T47D (cell line): ENCODE measurements around the gene RTL10.

Experiments
- DNase-seq, 2 experiments: peaks; one replicate each; pipeline versions ENCODE4 v3.0.0 to v3.0.0-alpha.2; 2011 to 2012; ENCODE audit warnings: low read depth in 1 of 2, low spot score in 1 of 2
- JUND ChIP-seq: IDR thresholded peaks from 2 replicates; pipeline ENCODE4 v1.6.1; 2012; ENCODE audit warnings: low read depth
- in situ Hi-C: cut with HindIII; loops from 2 replicates; pipeline ENCODE4 v1.10.0; 2016; ENCODE audit warnings: low sequenced_read_pairs, low pct_unique_long_range_greater_than_20kb

Gene RTL10

GRCh38 chr22:19871845-19872778 lies 17.4 kb upstream of the RTL10 start:
- no peak for TF ChIP-seq JUND
- in situ Hi-C loops: no loop called here
- DNase-seq: no peak

DNA sequence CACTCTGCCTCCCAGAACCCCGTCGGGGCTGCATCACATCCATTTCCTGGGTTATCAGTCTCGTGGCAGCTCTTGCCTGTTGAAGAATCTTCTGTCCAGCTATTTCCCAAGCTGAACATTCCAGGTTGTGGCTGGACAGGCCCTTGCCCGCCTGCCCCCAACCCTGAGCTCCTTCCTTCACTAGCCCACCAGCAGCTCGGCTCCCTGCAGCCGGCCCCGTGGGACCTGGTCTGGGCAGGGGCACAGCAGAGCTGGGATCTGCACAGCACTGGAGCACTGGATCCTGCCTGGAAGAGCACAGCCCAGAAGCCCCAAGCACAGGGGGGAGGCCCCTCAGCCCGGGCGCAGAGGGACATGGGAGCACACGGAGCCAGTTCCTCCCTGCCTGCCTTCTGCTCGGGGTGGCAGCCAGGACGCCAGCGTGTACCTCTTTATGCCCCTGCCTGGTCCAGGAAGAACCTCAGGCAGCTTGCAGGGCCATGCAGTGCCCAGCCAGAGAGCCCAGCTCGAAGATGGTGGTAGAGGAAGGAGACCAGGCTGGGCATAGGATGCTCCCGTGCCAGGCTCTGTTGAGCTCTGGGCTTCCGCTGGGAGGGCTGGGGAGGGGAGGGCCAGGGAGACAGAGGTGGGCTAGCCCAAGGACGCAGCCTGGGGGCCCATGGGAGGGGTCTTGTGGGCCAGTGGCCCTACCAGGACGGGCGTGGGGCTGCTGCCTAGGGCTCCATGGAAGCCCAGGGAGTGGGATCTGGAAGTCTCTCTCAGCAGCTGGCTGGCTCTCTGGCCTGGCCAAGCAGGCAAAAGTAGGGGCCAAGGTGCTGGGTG lies 16.6 kb upstream of the RTL10 start:
- TF ChIP-seq JUND: no peak
- in situ Hi-C loops: no loop called here
- DNase-seq: no peak

GRCh38 chr22:19870153-19871022 lies 15.7 kb upstream of the RTL10 start:
- in situ Hi-C loops: no loop called here
- no peak for TF ChIP-seq JUND
- DNase-seq: no peak

- DNase-seq: no peak
- in situ Hi-C loops: no loop called here
- no peak for TF ChIP-seq JUND
Measured at GRCh38 chr22:19869497-19870152, 15.0 kb upstream of the RTL10 start.

DNA sequence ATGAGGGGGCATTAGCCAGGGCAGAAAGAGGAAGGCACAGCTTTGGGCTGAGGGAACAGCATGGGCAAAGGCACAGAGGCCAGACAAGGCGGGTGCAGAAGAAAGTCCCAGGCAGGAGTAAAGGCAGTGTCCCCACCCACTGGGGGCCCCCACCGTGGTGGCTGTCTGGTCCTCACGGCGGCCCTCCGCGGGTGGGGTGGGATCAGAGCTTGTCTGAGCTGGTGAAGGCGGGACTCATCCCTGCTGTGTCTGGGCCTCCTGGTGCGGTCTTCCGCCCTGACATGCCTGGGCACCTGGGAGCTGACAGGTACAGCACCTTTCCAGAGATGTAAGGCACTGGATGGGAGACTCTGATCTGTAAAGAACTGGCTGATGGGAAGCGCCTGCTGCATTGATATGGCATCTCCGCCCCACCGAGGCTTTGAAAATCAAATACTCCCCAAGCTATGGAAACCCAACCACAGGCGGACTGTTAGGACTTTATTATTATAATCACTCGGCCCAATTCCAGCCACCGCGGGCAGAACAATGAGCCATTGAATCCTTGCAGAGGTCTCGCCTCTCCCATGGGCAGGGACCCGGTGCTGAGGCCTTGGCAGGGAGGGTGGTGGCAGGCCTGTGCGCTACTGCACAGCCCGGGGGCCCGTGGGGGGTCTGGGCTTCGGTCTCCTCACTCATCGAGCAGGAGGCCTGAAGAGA lies 14.2 kb upstream of the RTL10 start:
- no peak for TF ChIP-seq JUND
- in situ Hi-C loops: no loop called here
- no peak for DNase-seq

DNA sequence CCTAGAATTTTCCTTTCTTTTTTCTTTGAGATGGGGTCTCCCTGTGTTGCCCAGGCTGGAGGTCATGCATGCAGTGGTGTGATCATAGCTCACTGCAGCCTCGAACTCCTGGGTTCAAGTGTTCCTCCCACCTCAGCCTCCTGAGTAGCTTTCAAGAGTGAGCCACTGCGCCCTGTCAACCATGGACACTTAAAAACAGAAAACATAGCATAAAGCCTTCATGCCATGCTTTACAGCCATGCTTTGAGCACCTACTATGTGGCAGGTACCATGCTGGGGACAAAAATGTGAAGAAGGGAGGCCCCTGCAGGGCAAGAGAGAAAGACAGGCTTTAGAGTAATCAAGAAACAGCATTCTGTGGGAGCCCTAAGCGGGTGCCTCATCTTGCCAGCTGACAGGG lies 13.7 kb upstream of the RTL10 start:
- no peak for DNase-seq
- TF ChIP-seq JUND: no peak
- in situ Hi-C loops: no loop called here

GRCh38 chr22:19867617-19868016 lies 12.9 kb upstream of the RTL10 start:
- in situ Hi-C loops: no loop called here
- no peak for TF ChIP-seq JUND
- no peak for DNase-seq

GRCh38 chr22:19866665-19867009 lies 12.0 kb upstream of the RTL10 start:
- TF ChIP-seq JUND: no peak
- in situ Hi-C loops: no loop called here

DNA sequence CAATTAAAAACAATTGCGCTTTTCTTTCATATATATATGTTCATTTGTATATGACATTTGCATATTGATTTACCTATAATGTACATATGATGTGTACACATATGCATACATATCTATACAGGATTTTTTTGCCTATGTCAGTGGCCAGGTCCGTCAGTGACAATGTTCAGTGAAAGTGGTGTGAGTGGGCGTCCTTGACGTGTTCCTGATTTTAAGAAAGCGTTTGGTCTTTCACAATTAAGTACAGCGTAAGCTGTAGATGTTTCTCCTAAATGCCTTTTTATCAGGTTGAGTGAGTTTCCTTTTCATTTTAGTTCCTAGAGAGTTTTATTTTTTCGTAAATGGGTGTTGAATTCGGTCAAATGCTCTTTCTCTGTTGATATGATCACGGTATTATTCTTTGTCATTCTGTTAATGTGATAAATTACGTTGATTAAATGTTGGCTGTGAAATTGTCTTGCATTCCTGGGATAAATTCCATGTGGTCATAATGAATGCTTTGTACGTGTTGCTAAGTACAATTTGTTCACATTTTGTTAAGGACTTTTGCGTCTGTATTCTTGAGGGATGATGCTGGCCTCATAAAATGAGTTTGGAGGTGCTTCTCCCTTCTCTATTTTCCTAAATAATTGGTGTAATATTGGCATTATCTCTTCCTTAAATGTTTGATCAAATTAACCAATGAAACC lies 10.6 kb upstream of the RTL10 start:
- no peak for DNase-seq
- TF ChIP-seq JUND: no peak
- in situ Hi-C loops: no loop called here

More at GRCh38 chr22:19866665-19867009, 12.0 kb upstream of the RTL10 start:
- DNase-seq: no peak

DNA sequence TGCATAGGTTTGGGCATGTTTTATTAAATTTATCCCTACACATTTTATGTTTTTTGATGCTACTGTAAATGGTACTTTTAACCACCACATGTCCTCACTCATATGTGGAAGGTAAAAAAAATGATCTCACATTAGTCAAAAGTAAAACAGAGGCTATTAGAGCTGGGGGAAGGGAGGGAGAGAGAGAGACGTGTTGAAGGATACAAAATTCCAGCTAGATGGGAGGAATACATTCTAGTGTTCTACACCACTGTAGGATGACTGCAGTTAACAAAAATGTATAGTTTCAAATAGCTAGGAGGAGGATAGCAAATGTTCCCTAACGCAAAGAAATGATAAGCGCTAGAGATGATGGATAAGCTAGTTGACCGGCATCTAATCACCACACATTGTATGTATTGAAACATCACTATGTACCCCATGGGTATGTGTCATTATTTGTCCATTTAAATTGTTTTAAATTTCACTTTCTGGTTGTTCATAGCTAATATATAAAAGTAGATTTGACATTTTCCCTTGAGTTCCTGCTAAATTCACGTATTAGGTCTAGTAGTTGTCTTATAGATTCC lies 9.9 kb upstream of the RTL10 start:
- no peak for DNase-seq
- no peak for TF ChIP-seq JUND
- in situ Hi-C loops: no loop called here

DNA sequence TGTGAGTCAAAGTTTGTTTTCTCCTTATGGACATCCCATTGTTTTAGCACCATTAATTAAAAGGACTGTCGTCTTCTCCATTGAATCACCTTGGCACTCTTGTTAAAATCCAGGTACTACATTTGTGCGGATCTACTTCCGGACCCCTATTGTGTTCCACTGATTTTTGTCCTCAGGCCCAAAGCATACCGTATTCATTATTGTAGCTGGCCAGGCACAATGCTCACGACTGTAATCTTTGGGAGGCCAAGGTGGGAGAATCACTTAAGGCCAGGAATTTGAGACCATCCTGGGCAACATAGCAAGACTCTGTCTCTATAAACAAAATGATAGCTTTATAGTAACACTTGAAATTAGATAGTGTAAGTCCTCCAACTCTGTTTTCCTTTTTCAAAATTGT lies 8.9 kb upstream of the RTL10 start:
- no peak for DNase-seq
- no peak for TF ChIP-seq JUND
- in situ Hi-C loops: no loop called here
